22Rv1 (cell line): ENCODE data around the gene GARIN1A.
"Not testable (repeated sequence)": the region's sequence is repeated elsewhere in the genome, so short reads cannot be mapped to it uniquely, and the experiment has no call there.

Source experiments
- H3K27ac ChIP-seq: fragments of 450-650 bp; 2 replicates; pipeline ENCODE4 v1.5.1; 2017
- ZFX ChIP-seq: fragments of 450-650 bp; IDR thresholded peaks from 2 replicates; pipeline ENCODE4 v1.6.1; 2017; ENCODE audit warnings: antibody characterized with exemption, borderline replicate concordance
- TF ChIP-seq, protein P1 (sequence below): fragments of 450-650 bp; IDR thresholded peaks from 2 replicates; pipeline ENCODE4 v1.5.1; 2017; ENCODE audit warnings: mild to moderate bottlenecking

The GARIN1A gene

GRCh38 chr7:128662091-128662490 lies 10.0 kb upstream of the GARIN1A start:
- TF ChIP-seq, protein P1, sequence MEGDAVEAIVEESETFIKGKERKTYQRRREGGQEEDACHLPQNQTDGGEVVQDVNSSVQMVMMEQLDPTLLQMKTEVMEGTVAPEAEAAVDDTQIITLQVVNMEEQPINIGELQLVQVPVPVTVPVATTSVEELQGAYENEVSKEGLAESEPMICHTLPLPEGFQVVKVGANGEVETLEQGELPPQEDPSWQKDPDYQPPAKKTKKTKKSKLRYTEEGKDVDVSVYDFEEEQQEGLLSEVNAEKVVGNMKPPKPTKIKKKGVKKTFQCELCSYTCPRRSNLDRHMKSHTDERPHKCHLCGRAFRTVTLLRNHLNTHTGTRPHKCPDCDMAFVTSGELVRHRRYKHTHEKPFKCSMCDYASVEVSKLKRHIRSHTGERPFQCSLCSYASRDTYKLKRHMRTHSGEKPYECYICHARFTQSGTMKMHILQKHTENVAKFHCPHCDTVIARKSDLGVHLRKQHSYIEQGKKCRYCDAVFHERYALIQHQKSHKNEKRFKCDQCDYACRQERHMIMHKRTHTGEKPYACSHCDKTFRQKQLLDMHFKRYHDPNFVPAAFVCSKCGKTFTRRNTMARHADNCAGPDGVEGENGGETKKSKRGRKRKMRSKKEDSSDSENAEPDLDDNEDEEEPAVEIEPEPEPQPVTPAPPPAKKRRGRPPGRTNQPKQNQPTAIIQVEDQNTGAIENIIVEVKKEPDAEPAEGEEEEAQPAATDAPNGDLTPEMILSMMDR = no peak
- TF ChIP-seq ZFX = no peak
- H3K27ac ChIP-seq = no peak overlapping the region

GRCh38 chr7:128663223-128663622 lies 8.9 kb upstream of the GARIN1A start:
- not testable (repeated sequence) for H3K27ac ChIP-seq

- no peak for TF ChIP-seq ZFX
- TF ChIP-seq, protein P1 = no peak
- no peak overlapping the region for H3K27ac ChIP-seq
These were observed 7.0 kb upstream of the GARIN1A start for GRCh38 chr7:128665057-128665456.

GRCh38 chr7:128666200-128666599 lies 5.9 kb upstream of the GARIN1A start:
- no peak overlapping the region for H3K27ac ChIP-seq
- TF ChIP-seq ZFX = no peak
- TF ChIP-seq, protein P1 = peak; percentile 61

DNA sequence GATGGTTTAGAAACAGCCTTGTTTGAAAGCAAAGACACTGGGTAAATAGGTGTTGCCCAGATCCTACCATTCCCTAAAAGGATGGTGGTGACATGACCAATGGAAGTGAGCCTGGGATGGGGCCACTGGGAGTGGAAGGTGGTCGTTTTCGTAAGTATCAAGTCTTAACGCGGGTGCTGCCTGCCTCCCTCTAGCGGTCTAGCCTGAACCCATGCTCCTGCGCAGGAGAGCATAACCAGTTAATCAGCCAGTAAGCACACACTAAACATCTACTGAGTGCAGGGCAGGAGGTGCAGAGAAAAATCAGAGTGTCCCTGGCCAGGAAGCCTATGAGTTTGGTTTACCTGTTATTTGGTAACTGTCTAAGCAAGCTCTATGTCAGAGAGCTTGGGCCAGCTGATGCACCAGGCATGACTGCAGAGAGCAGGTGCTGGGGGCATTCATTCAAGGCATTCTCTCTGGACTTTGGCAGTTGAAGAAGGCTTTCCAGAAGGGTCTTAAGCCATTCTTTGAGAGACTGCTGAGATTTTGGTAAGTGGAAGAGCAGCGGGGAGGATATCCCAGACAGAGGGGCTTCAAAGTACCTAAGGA lies 930 bp downstream of the GARIN1A start:
- H3K27ac ChIP-seq = no peak overlapping the region
- TF ChIP-seq, protein P1 = peak; percentile 88
- no peak for TF ChIP-seq ZFX

- H3K27ac ChIP-seq = no peak overlapping the region
These were observed 1.5 kb downstream of the GARIN1A start for GRCh38 chr7:128673571-128673970.

DNA sequence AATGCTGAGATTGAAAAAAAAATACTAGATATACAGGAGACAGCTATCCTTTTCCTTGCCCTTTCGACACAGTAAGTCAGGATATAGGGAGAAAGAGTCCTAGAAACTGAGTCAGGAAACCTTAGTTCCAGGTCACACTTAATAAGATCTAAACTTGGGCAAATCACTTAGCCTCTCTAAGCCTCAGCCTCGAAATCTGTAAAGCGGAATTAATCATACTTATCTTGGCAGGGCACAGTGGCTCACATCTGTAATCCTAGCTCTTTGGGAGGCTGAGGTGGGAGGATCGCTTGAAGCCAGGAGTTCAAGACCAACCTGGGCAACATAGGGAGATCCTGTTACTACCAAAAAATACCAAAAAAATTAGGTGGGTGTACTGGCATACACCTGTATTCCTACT lies 4.6 kb downstream of the GARIN1A start:
- TF ChIP-seq, protein P1 = no peak
- TF ChIP-seq ZFX = no peak
- H3K27ac ChIP-seq = no peak overlapping the region

More at GRCh38 chr7:128673571-128673970, 1.5 kb downstream of the GARIN1A start:
- no peak for TF ChIP-seq ZFX
- TF ChIP-seq, protein P1 = no peak

DNA sequence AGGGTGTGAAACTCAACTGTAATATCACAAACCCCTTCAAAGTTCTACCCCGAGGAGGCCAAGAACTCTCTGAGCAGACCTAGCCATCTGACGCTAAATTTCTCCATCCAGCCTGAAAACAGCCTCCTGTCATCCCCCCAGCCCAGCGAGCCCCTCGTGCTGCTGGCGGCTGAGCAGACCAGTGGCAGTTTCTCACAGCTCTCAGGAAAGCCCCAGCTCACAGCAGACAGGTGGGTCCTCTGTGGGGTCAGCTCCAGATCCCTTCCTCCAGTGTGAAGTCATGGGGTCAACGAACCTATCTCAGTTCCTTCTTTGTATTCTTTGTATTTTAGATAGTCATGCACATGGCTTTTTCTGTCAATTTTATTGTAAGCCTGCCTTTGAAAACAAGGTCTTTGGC lies 7.8 kb downstream of the GARIN1A start:
- H3K27ac ChIP-seq = no peak overlapping the region
- no peak for TF ChIP-seq ZFX
- TF ChIP-seq, protein P1 = no peak
